ENCODE results near the gene ELAVL2.

The ELAVL2 gene

GRCh38 chr9:23659346-23660006, 166.6 kb downstream of the ELAVL2 start:
- no peak for DNase-seq

- DNase-seq: no peak
Observed at GRCh38 chr9:23658376-23659258, 167.4 kb downstream of the ELAVL2 start.

- no peak for DNase-seq
Observed at GRCh38 chr9:23651051-23651450, 175.0 kb downstream of the ELAVL2 start.

GRCh38 chr9:23648651-23649050, 177.4 kb downstream of the ELAVL2 start:
- no peak for DNase-seq

- DNase-seq: no peak
Observed at GRCh38 chr9:23644896-23645295, 181.1 kb downstream of the ELAVL2 start.

- no peak for DNase-seq
Observed at GRCh38 chr9:23644326-23644725, 181.7 kb downstream of the ELAVL2 start.

GRCh38 chr9:23643656-23644258, 182.3 kb downstream of the ELAVL2 start:
- no peak for DNase-seq
